Neural crest cell (in vitro differentiated cells): ENCODE measurements around the gene PUSL1. TPM values are rescaled to one million over a fixed set of nuclear protein-coding genes. Genes with fewer than 3 reads are reported as not detected.

Source experiments
- DNase-seq: peaks from one replicate; pipeline ENCODE4 v3.0.0; 2021; ENCODE audit warnings: low read depth, mixed read lengths, low spot score
- H3K27ac Mint-ChIP-seq: one replicate; pipeline ENCODE4 v1.8.0; 2021; ENCODE audit warnings: mild to moderate bottlenecking, mixed read lengths; ENCODE audit not compliant: unreplicated experiment
- H3K27me3 Mint-ChIP-seq: 2 replicates; pipeline ENCODE4 v1.8.0; 2021; ENCODE audit warnings: low read depth, mild to moderate bottlenecking, mixed read lengths
- H3K36me3 Mint-ChIP-seq: 2 replicates; pipeline ENCODE4 v1.8.0; 2021; ENCODE audit warnings: low read depth, mild to moderate bottlenecking, mixed read lengths
- H3K4me1 Mint-ChIP-seq: 2 replicates; pipeline ENCODE4 v1.8.0; 2021; ENCODE audit warnings: mixed read lengths
- H3K4me3 Mint-ChIP-seq: one replicate; pipeline ENCODE4 v1.8.0; 2021; ENCODE audit warnings: mild to moderate bottlenecking, mixed read lengths
- H3K9me3 Mint-ChIP-seq: 2 replicates; pipeline ENCODE4 v1.8.0; 2021; ENCODE audit warnings: mixed read lengths
- total RNA-seq: library from RNA; stranded (reverse); gene quantifications from 2 replicates; pipeline ENCODE4 v1.2.1, GENCODE V29; 2021
- TF ChIP-seq, protein P1 (sequence below): fragments of 200-600 bp; sonication (generic); conservative IDR thresholded peaks from 2 replicates; pipeline ENCODE4 v1.5.0; 2021; ENCODE audit warnings: antibody characterized with exemption, mild to moderate bottlenecking

Gene PUSL1
- total RNA-seq, 1 donor from 2014 or later, result 27.9 TPM

DNA sequence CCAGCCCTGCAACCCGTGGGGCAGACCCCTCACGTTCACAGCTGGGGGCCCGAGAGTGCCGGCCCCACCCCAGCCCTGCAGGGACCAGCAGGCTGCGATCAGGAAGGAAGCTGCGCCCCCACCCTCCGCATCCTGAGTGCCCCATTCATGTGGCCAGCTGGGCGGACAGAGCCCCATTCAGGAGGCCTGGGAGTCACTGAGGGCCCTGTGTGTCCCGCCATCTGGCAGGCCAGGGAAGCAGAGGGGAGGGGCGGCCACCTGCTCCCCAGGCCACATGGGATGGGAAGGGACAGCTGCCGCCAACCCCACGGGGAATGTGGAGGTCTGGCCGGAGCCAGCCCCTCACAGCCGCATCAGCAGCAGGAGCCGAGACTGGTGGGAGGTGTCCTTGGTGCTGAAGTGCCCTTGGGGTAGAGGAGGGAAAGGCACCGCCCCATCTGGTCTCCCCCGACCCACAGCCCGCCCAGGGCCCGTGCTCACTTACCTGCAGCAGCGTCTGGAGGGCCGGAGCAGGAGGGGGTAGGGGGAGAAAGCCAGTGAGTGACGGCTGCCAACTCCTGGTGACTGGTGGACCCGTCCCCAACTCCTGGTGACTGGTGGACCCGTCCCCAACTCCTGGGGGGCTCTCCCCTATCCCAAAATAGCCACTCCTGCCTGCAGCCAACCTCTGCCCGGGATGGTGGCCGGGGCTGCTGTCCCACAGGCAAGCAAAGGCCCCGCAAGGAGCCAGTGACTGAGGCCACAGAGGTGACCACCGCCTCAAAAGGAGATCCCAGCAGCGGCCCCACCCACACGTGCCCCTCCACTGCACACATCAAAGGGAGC lies 9.3 kb upstream of the PUSL1 start:
- H3K9me3 Mint-ChIP-seq, result no peaks in the 10 kb centered on the region
- no peaks in the 10 kb centered on the region for H3K4me1 Mint-ChIP-seq
- no peaks in the 10 kb centered on the region for H3K27me3 Mint-ChIP-seq
- H3K27ac Mint-ChIP-seq, result no peak overlapping the region
- H3K36me3 Mint-ChIP-seq, result no peaks in the 10 kb centered on the region
- H3K4me3 Mint-ChIP-seq, result no peak overlapping the region
- TF ChIP-seq, protein P1, sequence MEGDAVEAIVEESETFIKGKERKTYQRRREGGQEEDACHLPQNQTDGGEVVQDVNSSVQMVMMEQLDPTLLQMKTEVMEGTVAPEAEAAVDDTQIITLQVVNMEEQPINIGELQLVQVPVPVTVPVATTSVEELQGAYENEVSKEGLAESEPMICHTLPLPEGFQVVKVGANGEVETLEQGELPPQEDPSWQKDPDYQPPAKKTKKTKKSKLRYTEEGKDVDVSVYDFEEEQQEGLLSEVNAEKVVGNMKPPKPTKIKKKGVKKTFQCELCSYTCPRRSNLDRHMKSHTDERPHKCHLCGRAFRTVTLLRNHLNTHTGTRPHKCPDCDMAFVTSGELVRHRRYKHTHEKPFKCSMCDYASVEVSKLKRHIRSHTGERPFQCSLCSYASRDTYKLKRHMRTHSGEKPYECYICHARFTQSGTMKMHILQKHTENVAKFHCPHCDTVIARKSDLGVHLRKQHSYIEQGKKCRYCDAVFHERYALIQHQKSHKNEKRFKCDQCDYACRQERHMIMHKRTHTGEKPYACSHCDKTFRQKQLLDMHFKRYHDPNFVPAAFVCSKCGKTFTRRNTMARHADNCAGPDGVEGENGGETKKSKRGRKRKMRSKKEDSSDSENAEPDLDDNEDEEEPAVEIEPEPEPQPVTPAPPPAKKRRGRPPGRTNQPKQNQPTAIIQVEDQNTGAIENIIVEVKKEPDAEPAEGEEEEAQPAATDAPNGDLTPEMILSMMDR, result no peak
- DNase-seq, result peak; percentile 68

DNA sequence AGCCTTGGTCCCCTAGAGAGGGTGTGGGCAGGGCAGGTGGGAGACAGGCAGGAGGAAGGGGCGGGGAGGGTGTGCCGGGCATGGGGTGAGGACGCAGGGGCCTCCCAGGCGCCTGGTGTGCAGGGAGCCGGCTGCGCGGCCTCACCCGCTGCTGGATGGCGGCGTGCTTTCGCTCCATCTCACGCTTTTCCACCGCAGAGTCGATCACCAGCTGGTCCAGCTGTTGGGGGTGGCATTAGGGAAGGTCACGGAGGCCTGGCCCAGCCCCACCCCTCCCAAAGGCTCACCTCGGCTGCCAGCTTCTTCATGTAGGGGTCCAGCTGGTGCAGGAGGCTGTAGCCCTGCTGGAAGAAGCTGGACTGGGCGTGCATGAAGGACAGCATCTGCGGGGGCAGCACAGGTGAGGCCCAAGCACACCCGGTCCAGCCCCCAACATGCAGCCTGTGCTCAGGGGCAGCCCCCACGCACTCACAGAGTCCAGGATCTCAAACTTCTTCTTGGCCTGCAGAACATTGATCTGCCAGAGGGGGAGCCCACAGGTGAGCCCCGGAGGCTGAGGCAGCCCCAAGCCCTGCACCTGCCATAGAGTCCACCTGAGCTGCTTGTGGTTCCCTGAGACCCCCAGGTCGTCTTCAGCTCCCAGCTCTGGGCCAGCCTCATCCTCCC lies 8.6 kb upstream of the PUSL1 start:
- Mint-ChIP-seq H3K9me3 (no peaks in the 10 kb centered on the region), H3K36me3 (no peaks in the 10 kb centered on the region), H3K27me3 (no peaks in the 10 kb centered on the region), H3K27ac (no peak overlapping the region), H3K4me3 (peak overlapping the region; percentile 51), H3K4me1 (peaks cover 5% of the 10 kb centered on the region)
- DNase-seq, result no peak
- TF ChIP-seq, protein P1, result peak; percentile 50

DNA sequence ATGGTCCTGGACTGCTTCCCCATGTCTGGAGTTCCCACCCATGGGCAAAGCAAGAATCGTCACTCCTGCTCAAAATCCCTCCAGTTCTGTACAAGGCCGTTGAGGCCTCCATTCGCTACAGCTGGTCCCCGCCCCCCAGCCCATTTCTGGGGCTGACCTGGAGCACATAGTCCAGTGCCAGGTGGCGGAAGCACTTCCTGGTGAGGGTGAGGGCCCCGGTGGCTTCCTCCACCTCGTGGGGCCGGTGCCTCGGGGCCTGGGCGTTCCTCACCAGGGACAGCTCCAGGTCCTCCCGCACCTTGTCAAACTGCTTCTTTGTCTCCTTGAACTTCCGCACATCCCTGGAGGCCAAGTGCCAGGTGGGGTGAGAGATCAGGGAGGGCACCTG lies 8.1 kb upstream of the PUSL1 start:
- H3K4me1 Mint-ChIP-seq, result peaks cover 8% of the 10 kb centered on the region
- H3K27ac Mint-ChIP-seq, result no peak overlapping the region
- DNase-seq, result no peak
- H3K4me3 Mint-ChIP-seq, result peak overlapping the region; percentile 51
- no peaks in the 10 kb centered on the region for H3K27me3 Mint-ChIP-seq
- TF ChIP-seq, protein P1, result peak; percentile 13
- no peaks in the 10 kb centered on the region for H3K36me3 Mint-ChIP-seq
- H3K9me3 Mint-ChIP-seq, result no peaks in the 10 kb centered on the region

DNA sequence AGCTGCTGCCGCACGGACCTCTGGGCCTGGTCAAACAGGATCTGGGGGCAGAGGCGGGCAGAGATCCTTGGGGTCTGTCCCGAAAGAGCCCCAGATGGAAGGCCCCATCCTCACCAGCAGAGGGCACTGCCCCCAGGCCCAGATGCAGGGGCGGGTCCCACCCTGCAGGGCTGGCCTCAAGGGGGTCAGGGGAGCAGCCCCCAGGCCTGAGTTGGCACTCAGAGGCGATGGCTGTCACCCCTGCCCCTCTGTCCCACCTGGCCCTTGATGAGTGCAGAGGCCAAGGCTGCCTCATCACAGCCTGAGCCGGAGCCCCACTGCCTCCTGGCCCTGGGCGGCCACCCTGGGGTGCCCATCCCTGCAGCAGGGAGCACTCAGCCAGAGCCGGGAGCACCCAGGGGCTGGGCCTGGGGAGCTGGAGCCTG lies 6.4 kb upstream of the PUSL1 start:
- Mint-ChIP-seq H3K27ac (no peak overlapping the region), H3K9me3 (no peaks in the 10 kb centered on the region), H3K4me3 (no peak overlapping the region), H3K27me3 (no peaks in the 10 kb centered on the region), H3K4me1 (peaks cover 21% of the 10 kb centered on the region), H3K36me3 (no peaks in the 10 kb centered on the region)
- no peak for DNase-seq
- TF ChIP-seq, protein P1, result peak; percentile 53

DNA sequence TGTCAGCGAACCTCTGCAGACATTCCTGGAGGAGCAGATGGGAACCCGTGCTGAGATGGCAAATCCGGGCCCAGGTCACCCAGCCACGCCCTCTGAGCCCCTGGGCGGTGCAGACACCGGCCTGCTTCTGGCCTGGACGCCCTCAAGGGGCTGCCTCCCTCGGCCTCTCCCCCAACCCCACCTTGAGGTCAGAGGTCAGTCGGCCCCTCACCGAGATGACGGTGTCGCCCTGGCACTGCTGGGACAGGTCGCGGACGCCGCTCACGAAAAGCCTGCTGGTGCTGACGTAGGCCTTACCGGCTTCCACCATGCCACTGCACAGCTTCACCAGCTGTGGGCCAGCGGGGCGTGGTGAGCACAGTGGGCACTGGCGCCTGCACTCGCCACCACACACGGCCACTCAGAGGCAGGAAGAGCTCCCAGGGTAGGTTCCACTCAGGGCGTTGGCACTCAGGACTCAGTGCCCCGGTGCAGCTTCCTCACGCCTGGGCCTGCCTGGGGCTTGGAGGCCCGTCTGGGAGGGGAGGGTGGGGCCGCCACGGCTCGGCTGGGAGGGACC lies 5.4 kb upstream of the PUSL1 start:
- Mint-ChIP-seq H3K4me1 (peaks cover 24% of the 10 kb centered on the region), H3K27me3 (no peaks in the 10 kb centered on the region), H3K4me3 (no peak overlapping the region), H3K9me3 (no peaks in the 10 kb centered on the region), H3K27ac (no peak overlapping the region), H3K36me3 (no peaks in the 10 kb centered on the region)
- TF ChIP-seq, protein P1, result no peak
- DNase-seq, result no peak
